NCI-H146 (cell line): ENCODE results near the gene FCAMR.

ENCODE experiments used
- DNase-seq: peaks from one replicate; lab custom pipeline; 2025; lab: John Stamatoyannopoulos, UW

The FCAMR gene

DNA sequence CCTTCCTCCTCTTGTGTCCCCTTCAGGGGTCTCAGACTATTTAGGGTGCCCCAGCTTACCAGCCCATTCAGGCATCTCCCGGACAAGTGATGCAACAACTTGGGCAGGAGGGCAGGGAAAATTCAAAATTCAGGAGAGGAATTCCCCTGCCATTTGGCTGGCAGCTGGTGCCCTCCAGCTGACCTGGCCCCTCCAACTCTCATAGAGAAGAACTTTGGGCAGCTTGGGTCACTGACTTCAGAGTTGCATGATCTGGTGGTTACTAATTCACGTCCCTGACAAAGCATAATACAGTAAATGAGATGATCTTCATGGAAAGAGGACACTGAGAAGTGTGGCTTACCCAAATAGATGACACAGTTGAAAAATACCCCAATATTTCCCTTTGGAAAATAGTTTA, at the start of gene FCAMR:
TSS of gene FCAMR (minus strand) at position 15 of the 400 bp plus-strand sequence. CDS start 335 bp downstream, outside the sequence.
- no peak for DNase-seq

GRCh38 chr1:207019661-207020060, 49.4 kb upstream of the FCAMR start:
- DNase-seq: no peak

- DNase-seq: no peak
Measured at GRCh38 chr1:207019161-207019560, 48.9 kb upstream of the FCAMR start.

- DNase-seq: no peak
Measured at GRCh38 chr1:207018707-207019106, 48.4 kb upstream of the FCAMR start.

- no peak for DNase-seq
Measured at GRCh38 chr1:207017615-207018559, 47.6 kb upstream of the FCAMR start.

GRCh38 chr1:207015791-207016190, 45.5 kb upstream of the FCAMR start:
- DNase-seq: no peak

DNA sequence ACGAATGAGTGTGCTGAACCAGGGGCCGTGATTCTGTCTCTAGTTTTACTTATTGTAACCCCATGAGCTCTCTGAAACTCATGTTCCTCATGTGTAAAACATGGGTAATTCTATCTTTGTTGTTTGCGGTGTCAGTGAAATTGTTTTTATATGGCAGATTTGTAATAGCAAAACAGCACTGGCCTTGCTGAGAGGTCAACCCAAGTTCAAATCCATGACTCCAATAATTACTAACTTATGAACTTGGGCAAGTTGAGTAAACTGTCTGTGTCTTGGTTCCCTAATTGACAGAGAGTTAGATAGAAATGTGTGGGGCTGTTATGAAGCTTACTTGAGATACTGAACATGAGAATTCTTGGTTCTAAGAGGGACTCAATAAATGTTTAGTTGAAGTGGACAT, 44.5 kb upstream of the FCAMR start:
- no peak for DNase-seq

DNA sequence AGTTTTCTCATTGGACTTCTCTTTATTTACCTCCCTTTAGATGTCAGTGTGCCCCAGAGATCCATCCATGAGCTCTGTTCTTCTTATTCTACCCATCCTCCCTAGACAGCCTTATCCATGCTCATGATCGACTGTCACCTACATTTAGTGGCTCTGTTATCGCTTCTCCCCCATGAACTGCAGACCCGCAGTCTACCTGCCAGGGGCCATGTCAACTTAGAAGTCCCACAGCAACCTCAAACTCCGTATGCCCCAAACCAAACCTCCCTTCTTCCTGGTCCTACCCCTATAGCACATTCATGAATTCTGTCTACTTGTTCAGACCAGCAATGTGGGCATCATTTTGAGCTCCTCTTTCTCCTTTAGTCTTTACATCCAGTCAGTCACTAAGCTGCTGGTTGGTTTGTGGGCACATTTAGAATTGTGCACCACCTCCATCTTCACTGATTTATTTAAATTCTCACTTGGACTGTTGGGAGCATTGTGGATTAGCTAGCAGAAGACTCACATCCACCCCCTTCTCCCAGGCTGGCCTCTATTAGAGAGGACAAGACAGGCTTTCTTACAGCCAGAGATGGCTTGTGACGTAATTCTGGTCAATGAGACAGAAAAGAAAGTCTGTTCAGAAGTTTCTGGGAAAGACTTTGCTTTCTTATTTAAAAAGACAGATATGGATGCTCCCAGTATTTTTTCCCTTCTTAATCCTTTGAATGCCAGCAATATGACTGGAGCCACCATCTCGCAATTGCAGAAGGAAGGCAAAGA, 43.2 kb upstream of the FCAMR start:
- no peak for DNase-seq

- DNase-seq: no peak
Measured at GRCh38 chr1:207010726-207011125, 40.5 kb upstream of the FCAMR start.

DNA sequence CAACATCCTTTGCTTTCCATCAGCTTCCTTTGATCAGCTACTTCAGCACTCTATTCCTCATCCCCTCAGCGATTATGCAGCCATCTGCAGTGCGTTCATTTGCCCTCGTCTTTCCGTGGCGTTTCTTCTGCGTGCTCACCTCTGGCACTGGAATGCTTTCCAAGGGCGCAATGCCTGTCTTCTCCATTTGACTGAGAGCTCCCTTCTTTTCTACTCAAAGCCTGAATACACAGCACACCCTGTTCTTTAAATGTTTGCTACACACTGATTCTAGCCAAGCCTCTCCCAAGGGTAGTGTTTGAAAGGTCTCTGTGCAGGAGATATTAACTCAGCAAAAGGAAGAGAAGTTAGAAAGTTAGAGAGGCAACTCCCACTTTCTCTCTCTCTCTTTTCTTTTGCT, 39.7 kb upstream of the FCAMR start:
- no peak for DNase-seq

GRCh38 chr1:207009182-207009850, 39.1 kb upstream of the FCAMR start:
- DNase-seq: no peak

DNA sequence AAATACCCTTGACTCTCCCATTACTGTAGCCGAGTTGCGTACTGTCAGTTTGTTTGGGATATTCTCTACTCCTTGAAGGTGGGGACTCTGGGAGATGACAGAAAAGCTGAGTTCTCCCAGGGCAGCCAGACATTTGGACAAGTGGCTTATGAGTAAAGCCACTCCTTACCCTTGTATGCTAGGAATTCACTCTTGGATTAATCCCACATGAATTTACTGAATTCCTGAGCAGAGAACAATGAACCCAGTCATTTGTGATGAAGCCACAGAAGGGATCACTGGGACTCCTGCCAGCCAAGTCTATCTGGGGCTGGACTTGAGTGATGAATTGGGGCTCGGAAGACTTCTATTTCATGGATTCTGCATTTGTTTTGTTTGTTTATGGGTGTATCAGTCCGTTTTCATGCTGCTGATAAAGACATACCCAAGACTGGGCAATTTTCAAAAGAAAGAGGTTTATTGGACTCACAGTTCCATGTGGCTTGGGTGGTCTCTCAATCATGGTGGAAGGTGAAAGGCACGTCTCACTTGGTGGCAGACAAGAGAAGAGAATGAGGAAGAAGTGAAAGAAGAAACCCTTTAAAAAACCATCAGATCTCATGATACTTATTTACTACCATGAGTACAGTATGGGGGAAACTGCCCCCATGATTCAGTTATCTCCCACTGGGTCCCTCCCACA, 37.2 kb upstream of the FCAMR start:
- no peak for DNase-seq

- no peak for DNase-seq
Measured at GRCh38 chr1:207006914-207007313, 36.7 kb upstream of the FCAMR start.

GRCh38 chr1:207006083-207006482, 35.8 kb upstream of the FCAMR start:
- DNase-seq: no peak

- peak; percentile 57 for DNase-seq
Measured at GRCh38 chr1:207004931-207005830, 34.9 kb upstream of the FCAMR start.

GRCh38 chr1:207003210-207003609, 33.0 kb upstream of the FCAMR start:
- no peak for DNase-seq

- no peak for DNase-seq
Measured at GRCh38 chr1:207002724-207003146, 32.5 kb upstream of the FCAMR start.

GRCh38 chr1:207001492-207002245, 31.4 kb upstream of the FCAMR start:
- DNase-seq: no peak

- DNase-seq: no peak
Measured at GRCh38 chr1:207000651-207001291, 30.5 kb upstream of the FCAMR start.

DNA sequence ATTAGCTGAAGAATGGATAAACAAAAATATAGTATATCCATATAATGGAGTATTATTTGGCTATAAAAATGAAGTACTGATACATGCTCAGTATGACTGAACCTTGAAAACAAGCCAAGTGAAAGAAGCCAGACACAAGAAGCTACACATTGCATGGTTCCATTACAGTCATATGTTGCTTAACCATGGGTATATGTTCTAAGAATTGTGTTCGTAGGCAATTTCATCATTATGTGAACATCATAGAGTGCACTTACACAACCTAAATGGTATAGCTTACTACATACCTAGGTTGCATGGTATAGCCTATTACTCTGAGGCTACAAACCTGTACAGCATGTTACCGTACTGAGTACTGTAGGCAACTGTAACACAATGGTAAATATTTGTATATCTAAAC, 28.6 kb upstream of the FCAMR start:
- DNase-seq: no peak
